ENCODE data around the gene CATSPER1. TPM values are rescaled to one million over a fixed set of nuclear protein-coding genes. Genes with fewer than 3 reads are reported as not detected.

Gene CATSPER1
- total RNA-seq, 4 donors from 2014 or later: 1.5 TPM; not detected in 3

DNA sequence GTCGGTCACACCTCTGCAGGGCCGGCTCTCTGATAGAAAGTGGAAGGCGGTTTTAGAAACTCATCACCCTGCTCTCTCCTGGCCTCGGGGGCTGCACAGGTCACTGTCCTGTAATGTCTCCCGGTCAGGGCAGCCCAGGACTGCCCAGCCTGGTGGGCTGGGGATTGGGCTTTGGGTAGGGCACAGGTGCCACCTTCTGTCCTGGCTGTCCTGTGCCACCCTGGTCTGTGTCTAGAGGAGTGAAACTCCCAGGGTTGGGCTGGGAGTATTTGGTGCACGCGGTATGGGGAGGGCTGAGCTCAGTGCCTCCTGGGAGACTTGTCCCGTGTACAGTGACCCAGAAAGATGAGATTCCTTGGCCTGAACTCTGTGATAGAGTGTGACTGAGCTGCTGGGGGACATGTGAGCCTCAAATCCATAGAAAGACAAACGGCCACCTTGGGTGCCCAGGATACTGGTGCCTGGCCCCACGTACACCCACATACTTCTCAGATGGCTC, 47.0 kb downstream of the CATSPER1 start:
- TF ChIP-seq, protein P1, sequence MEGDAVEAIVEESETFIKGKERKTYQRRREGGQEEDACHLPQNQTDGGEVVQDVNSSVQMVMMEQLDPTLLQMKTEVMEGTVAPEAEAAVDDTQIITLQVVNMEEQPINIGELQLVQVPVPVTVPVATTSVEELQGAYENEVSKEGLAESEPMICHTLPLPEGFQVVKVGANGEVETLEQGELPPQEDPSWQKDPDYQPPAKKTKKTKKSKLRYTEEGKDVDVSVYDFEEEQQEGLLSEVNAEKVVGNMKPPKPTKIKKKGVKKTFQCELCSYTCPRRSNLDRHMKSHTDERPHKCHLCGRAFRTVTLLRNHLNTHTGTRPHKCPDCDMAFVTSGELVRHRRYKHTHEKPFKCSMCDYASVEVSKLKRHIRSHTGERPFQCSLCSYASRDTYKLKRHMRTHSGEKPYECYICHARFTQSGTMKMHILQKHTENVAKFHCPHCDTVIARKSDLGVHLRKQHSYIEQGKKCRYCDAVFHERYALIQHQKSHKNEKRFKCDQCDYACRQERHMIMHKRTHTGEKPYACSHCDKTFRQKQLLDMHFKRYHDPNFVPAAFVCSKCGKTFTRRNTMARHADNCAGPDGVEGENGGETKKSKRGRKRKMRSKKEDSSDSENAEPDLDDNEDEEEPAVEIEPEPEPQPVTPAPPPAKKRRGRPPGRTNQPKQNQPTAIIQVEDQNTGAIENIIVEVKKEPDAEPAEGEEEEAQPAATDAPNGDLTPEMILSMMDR (IDR thresholded peaks at IDR 0.05; ENCODE audit: low read depth): no peak

DNA sequence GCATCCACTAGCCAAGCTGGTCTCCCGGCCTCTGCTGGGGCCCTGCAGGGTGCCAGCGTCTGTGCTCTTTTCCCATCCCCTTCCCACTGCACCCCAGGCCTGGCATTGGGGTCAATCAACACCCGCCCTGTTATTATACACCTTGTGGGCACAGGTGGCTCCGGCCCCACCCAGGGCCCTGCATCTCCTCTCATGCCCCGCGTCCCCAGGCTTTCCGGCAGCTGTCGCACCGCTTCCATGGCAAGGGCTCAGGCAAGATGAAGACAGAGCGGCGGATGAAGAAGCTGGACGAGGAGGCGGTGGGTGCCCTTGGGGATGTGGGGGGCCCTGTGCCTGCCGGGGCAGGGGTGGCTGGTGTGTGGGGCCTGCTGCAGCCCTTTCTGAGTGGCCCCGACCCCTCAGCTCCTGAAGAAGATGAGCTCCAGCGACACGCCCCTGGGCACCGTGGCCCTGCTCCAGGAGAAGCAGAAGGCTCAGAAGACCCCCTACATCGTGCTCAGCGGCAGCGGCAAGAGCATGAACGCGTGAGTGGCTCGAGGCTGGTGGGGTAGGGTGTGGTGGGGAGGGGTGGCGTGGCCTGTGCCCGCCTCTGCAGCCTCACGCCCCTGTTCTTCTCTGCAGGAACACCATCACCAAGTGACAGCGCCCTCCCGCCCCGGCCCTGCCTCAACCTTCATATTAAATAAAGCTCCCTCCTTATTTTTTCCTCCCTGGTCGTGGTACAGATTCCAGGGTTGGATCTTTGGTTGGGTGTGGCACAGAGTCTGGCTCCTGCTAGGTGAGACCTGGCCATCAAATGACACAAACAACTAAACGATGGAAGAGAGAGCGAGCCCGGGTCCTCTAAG, 47.7 kb downstream of the CATSPER1 start:
- TF ChIP-seq, protein P1 (IDR thresholded peaks at IDR 0.05; ENCODE audit: low read depth): no peak

DNA sequence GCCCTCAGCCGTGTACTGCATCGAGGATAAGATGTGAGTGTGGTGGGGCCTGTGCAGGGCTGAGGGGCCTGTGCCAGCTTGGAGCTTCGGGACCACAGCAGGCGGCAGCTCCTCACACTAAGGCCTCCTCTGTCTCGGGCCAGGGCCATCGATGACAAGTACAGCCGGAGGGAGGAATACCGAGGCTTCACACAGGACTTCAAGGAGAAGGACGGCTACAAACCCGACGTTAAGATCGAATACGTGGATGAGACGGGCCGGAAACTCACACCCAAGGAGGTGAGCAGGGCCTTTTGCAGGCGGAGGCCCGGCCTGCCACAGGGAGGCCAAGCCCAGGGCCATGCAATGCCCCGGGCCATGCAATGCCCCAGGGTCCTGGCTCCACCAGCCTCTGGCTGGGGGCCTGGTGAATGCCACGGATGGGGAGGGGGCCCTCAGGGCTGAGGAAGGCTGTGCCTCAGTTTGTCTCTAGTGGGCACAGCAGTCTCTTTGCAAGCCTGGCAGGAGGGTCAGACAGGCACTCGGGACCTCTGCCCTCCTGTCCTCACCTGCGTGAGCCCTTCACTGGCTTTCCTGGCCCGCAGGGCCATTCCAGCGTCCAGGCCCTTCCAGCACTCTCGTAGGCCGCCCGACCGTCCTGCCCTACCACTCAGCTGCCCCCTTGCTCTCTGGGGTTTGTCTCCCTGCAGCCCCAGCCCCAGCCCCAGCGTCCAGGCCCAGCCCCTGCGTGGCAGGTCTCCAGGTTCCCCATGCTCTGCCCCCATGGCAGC, 48.5 kb downstream of the CATSPER1 start:
- TF ChIP-seq, protein P1 (IDR thresholded peaks at IDR 0.05; ENCODE audit: low read depth): no peak

DNA sequence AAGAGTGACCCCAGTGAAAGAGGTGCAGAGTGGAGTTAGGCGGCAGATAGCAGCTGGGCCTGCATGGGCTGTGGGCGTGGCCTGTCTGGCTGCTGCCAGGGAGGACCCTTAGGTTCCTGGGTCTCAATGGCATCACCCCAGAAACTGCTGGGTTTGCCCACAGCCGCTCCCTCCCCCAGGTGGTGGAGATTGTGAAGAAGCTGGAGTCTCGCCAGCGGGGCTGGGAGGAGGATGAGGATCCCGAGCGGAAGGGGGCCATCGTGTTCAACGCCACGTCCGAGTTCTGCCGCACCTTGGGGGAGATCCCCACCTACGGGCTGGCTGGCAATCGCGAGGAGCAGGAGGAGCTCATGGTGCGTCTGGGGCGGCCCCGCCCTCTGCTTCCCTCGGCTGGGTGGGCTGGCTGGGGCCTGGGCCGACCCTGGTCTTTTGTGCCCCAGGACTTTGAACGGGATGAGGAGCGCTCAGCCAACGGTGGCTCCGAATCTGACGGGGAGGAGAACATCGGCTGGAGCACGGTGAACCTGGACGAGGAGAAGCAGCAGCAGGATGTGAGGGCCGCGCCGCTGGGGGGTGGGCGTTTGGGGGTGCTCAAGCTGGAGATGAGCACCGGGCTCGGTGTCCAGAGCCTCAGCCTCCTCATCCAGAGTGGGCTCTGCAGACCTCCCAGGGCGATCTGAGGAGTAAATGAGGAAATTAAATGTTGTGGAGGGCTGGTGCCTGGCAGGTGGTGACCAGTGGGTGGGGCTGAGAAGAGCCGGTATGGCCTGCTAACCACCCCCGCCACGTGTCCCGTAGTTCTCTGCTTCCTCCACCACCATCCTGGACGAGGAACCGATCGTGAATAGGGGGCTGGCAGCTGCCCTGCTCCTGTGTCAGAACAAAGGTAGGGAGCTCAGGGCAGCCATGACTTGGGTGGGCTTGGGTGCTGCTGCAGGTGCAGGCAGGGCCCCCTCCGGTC, 49.8 kb downstream of the CATSPER1 start:
- TF ChIP-seq, protein P1 (IDR thresholded peaks at IDR 0.05; ENCODE audit: low read depth): no peak

DNA sequence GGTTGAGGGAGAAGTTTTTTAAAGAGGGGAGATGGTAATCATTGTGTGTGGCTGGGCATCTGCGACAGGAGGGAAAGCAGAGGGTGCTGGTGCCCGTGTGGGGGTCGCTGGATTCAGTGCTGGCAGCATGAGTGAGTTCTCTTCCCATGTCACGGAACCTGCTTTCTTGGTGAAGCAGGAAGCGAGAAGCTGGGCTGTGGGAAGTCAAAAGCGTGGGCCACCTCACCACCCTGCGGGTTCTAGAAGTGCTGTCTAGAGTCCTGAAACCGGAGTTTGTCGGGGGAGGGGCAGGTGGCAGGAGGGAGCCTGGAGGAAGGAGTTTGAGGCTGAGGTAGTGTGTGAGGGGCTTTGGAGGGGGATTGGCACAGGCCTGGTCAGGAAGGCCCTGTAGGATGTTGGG, 50.5 kb downstream of the CATSPER1 start:
- TF ChIP-seq, protein P1 (IDR thresholded peaks at IDR 0.05; ENCODE audit: low read depth): no peak

DNA sequence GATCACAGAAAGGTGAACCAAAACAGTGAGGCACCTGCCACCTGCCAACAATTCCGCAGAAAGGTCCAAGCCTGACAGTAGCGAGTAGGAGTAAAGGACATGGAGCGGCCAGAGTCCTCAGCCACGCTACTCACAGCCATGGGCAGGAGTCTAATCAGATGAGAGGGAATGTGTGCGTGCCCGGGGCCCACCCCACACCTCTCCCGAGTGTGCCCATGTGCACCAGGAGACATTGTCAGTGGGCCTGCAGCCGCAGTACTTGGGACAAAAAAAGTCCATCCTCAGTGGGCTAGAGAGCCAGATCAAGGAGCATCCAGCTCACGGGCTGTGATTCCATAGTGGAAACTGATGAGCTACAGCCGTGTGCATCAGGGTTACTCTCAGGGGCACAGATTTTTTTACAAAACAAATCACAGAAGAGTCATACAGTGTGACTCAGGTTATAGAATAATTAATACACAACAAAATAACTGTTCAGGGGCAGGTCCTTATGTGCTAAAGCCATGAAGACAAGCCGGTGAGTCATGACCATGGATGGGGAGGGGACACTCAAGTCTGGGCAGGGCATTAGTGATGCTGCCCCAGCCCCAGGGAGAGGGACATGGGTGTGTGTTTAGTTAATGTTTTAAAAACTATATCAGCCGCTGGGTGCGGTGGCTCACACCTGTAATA, 52.7 kb downstream of the CATSPER1 start:
- TF ChIP-seq, protein P1 (IDR thresholded peaks at IDR 0.05; ENCODE audit: low read depth): no peak

All from subcutaneous adipose tissue (tissue), 4 donors.